MM.1S (cell line): ENCODE results near the gene LYL1.

ENCODE experiments used
- DNase-seq: peaks from one replicate; pipeline ENCODE4 v3.0.0-alpha.2; 2015
- H2AFZ ChIP-seq: fragments of 300-600 bp; sonication (generic); 2 replicates; pipeline ENCODE4 v1.6.0; 2016; ENCODE audit warnings: antibody characterized with exemption, low read length
- H3F3A ChIP-seq: fragments of 300-600 bp; sonication (generic); 2 replicates; pipeline ENCODE4 v1.6.1; 2016; ENCODE audit warnings: mild to moderate bottlenecking, antibody characterized with exemption, low read length, moderate library complexity, mixed read lengths; ENCODE audit not compliant: insufficient read depth
- H3K27ac ChIP-seq: fragments of 300-600 bp; sonication (generic); 2 replicates; pipeline ENCODE4 v1.5.1; 2016; ENCODE audit warnings: mild to moderate bottlenecking, low read length
- H3K27me3 ChIP-seq: fragments of 300-600 bp; sonication (generic); replicated peaks from 2 replicates; pipeline ENCODE4 v1.6.0; 2016; ENCODE audit warnings: low read length; ENCODE audit not compliant: insufficient read depth
- H3K36me3 ChIP-seq: fragments of 300-600 bp; sonication (generic); replicated peaks from 2 replicates; pipeline ENCODE4 v1.6.1; 2016; ENCODE audit warnings: mild to moderate bottlenecking, low read length, mixed read lengths; ENCODE audit not compliant: insufficient read depth
- H3K4me1 ChIP-seq: fragments of 300-600 bp; sonication (generic); 2 replicates; pipeline ENCODE4 v1.6.1; 2016; ENCODE audit warnings: low read length, mixed read lengths
- H3K4me2 ChIP-seq: fragments of 300-600 bp; sonication (generic); 2 replicates; pipeline ENCODE4 v1.6.0; 2016; ENCODE audit warnings: low read depth, low read length
- H3K4me3 ChIP-seq: fragments of 300-600 bp; sonication (generic); 2 replicates; pipeline ENCODE4 v1.5.1; 2016; ENCODE audit warnings: low read length, mixed read lengths
- H3K79me2 ChIP-seq: fragments of 300-600 bp; sonication (generic); 2 replicates; pipeline ENCODE4 v1.6.1; 2016; ENCODE audit warnings: mixed run types, low read length, mixed read lengths
- H3K9ac ChIP-seq: fragments of 300-600 bp; sonication (generic); 2 replicates; pipeline ENCODE4 v1.6.1; 2016; ENCODE audit warnings: low read length, mixed read lengths
- H3K9me2 ChIP-seq: fragments of 300-600 bp; sonication (generic); replicated peaks from 2 replicates; pipeline ENCODE4 v1.6.1; 2016; ENCODE audit warnings: mild to moderate bottlenecking, low read length, mixed read lengths; ENCODE audit not compliant: insufficient read depth
- H3K9me3 ChIP-seq: fragments of 300-600 bp; sonication (generic); replicated peaks from 2 replicates; pipeline ENCODE4 v1.6.1; 2016; ENCODE audit warnings: mild to moderate bottlenecking, low read length, mixed read lengths; ENCODE audit not compliant: insufficient read depth
- H4K20me1 ChIP-seq: fragments of 300-600 bp; sonication (generic); 2 replicates; pipeline ENCODE4 v1.6.1; 2016; ENCODE audit warnings: mild to moderate bottlenecking, low read length, moderate library complexity, mixed read lengths; ENCODE audit not compliant: insufficient read depth
- CTCF ChIP-seq: fragments of 300-600 bp; sonication (generic); IDR thresholded peaks from 2 replicates; pipeline ENCODE4 v1.5.1; 2016; ENCODE audit warnings: antibody characterized with exemption, low read length, mixed read lengths
- EZH2 ChIP-seq: fragments of 300-600 bp; sonication (generic); optimal IDR thresholded peaks from 2 replicates; pipeline ENCODE3; 2017; ENCODE audit warnings: low read depth, mild to moderate bottlenecking, antibody characterized with exemption, low read length, mixed read lengths
- EZH2phosphoT487 ChIP-seq: fragments of 300-600 bp; sonication (generic); IDR thresholded peaks from 2 replicates; pipeline ENCODE4 v1.6.1; 2018; ENCODE audit warnings: antibody characterized with exemption, low read length

The LYL1 gene

GRCh38 chr19:13056052-13056660 lies 46.5 kb downstream of the LYL1 start:
- Histone ChIP-seq H3K79me2 (no peaks in the 10 kb centered on the region), H3K27ac (no peak overlapping the region), H3K4me2 (no peak overlapping the region), H2AFZ (no peak overlapping the region), H3K9me3 (no peaks in the 10 kb centered on the region), H3K27me3 (peaks cover 39% of the 10 kb centered on the region), H3K36me3 (no peaks in the 10 kb centered on the region), H3K9me2 (no peaks in the 10 kb centered on the region), H4K20me1 (no peaks in the 10 kb centered on the region), H3F3A (no peaks in the 10 kb centered on the region), H3K4me1 (peaks cover 4% of the 10 kb centered on the region), H3K9ac (no peak overlapping the region), H3K4me3 (no peak overlapping the region)
- TF ChIP-seq EZH2 (no peak), EZH2phosphoT487 (no peak), CTCF (no peak)
- DNase-seq, result no peak

GRCh38 chr19:13055213-13056051 lies 47.2 kb downstream of the LYL1 start:
- Histone ChIP-seq H3K4me3 (no peak overlapping the region), H3K27me3 (peaks cover 35% of the 10 kb centered on the region), H3K4me2 (no peak overlapping the region), H3K27ac (no peak overlapping the region), H3K4me1 (peaks cover 7% of the 10 kb centered on the region), H3K9me3 (no peaks in the 10 kb centered on the region), H2AFZ (no peak overlapping the region), H3F3A (no peaks in the 10 kb centered on the region), H3K9ac (no peak overlapping the region), H4K20me1 (no peaks in the 10 kb centered on the region), H3K9me2 (no peaks in the 10 kb centered on the region), H3K36me3 (no peaks in the 10 kb centered on the region), H3K79me2 (no peaks in the 10 kb centered on the region)
- TF ChIP-seq CTCF, result no peak
- TF ChIP-seq EZH2phosphoT487, result no peak
- no peak for TF ChIP-seq EZH2
- DNase-seq, result no peak

- Histone ChIP-seq H3K4me3 (no peak overlapping the region), H4K20me1 (no peaks in the 10 kb centered on the region), H3K27me3 (peaks cover 29% of the 10 kb centered on the region), H3K9me2 (no peaks in the 10 kb centered on the region), H3K36me3 (no peaks in the 10 kb centered on the region), H3K79me2 (no peaks in the 10 kb centered on the region), H3K27ac (no peak overlapping the region), H3F3A (no peaks in the 10 kb centered on the region), H2AFZ (no peak overlapping the region), H3K4me1 (peaks cover 7% of the 10 kb centered on the region), H3K4me2 (no peak overlapping the region), H3K9ac (no peak overlapping the region), H3K9me3 (no peaks in the 10 kb centered on the region)
- no peak for TF ChIP-seq EZH2
- no peak for DNase-seq
Measured at GRCh38 chr19:13054626-13055212, 47.9 kb downstream of the LYL1 start.
